Activated CD4-positive, alpha-beta memory T cell treated with anti-CD3 and anti-CD28 coated beads for 36 hours (primary cell): ENCODE results near the gene HARS2. TPM values are rescaled to one million over a fixed set of nuclear protein-coding genes. Genes with fewer than 3 reads are reported as not detected.

Experiments used
- CTCF ChIA-PET: fragments of 350-600 bp; sonication (Branson Sonifier 250); formaldehyde crosslinking; loops from one replicate; lab custom pipeline; 2021; ENCODE audit warnings: antibody characterized with exemption, inconsistent platforms; lab: Charles Lee
- POLR2A ChIA-PET: fragments of 350-600 bp; sonication (Branson Sonifier 250); formaldehyde crosslinking; loops from one replicate; lab custom pipeline; 2021; ENCODE audit warnings: antibody characterized with exemption; lab: Charles Lee
- DNase-seq: peaks from one replicate; pipeline ENCODE4 v3.0.0-alpha.2; 2020
- H3K27ac Mint-ChIP-seq: one replicate; pipeline ENCODE4 v1.8.0; 2021; ENCODE audit warnings: mixed read lengths
- H3K27me3 Mint-ChIP-seq: one replicate; pipeline ENCODE4 v1.8.0; 2021; ENCODE audit warnings: mixed read lengths
- H3K36me3 Mint-ChIP-seq: one replicate; pipeline ENCODE4 v1.8.0; 2021; ENCODE audit warnings: mixed read lengths
- H3K4me1 Mint-ChIP-seq: one replicate; pipeline ENCODE4 v1.8.0; 2021; ENCODE audit warnings: low read depth, mixed read lengths
- H3K4me3 Mint-ChIP-seq: one replicate; pipeline ENCODE4 v1.8.0; 2021; ENCODE audit warnings: mild to moderate bottlenecking, mixed read lengths
- H3K9me3 Mint-ChIP-seq: one replicate; pipeline ENCODE4 v1.8.0; 2021; ENCODE audit warnings: mixed read lengths
- intact Hi-C: fragments of 100-400 bp; cut with micrococcal nuclease; formaldehyde crosslinking; loops from one replicate; pipeline ENCODE4 v1.15.1; 2023
- total RNA-seq, 2 experiments: library from RNA; stranded (reverse); gene quantifications; one replicate each; pipeline ENCODE4 v1.2.3, GENCODE V29; 2021

The HARS2 gene
- total RNA-seq, 2 experiments from 2014 or later: 26.9 to 28.9 TPM

- Mint-ChIP-seq H3K27me3 (no peaks in the 10 kb centered on the region), H3K4me1 (peaks cover 6% of the 10 kb centered on the region), H3K4me3 (no peak overlapping the region), H3K36me3 (peaks cover 62% of the 10 kb centered on the region), H3K9me3 (no peaks in the 10 kb centered on the region), H3K27ac (no peak overlapping the region)
- POLR2A ChIA-PET: interaction anchor here (1.6 kb wide), 1 partner anchor 18 kb away, joined by 4 read pairs; no protein-coding TSS in a partner anchor
- peak; percentile 45 for DNase-seq
- intact Hi-C loops: no loop called here
- CTCF ChIA-PET: no interaction called here
Observed at GRCh38 chr5:140672455-140673186, 18.6 kb upstream of the HARS2 start.

- Mint-ChIP-seq H3K4me1 (no peaks in the 10 kb centered on the region), H3K27me3 (no peaks in the 10 kb centered on the region), H3K9me3 (no peaks in the 10 kb centered on the region), H3K36me3 (peaks cover 63% of the 10 kb centered on the region), H3K4me3 (no peak within 1 kb of the TSS), H3K27ac (peak within 1 kb of the TSS; percentile 14)
- CTCF ChIA-PET: no interaction called here
- POLR2A ChIA-PET: interaction anchor here (1.4 to 1.6 kb wide), 2 partner anchors 17 to 26 kb away, joined by 3 to 4 read pairs; partner anchors contain the start of genes IK and NDUFA2
- no peak for DNase-seq
- intact Hi-C loops: no loop called here
Observed at GRCh38 chr5:140673187-140673976, 17.9 kb upstream of the HARS2 start, which contains the start of gene DND1. TSS of gene DND1 (minus strand) at chr5:140673576. CDS start at chr5:140673542, 34 bp downstream.

GRCh38 chr5:140674211-140674610 lies 17.0 kb upstream of the HARS2 start:
- Mint-ChIP-seq H3K36me3 (peaks cover 61% of the 10 kb centered on the region), H3K27me3 (no peaks in the 10 kb centered on the region), H3K4me1 (no peaks in the 10 kb centered on the region), H3K4me3 (no peak overlapping the region), H3K9me3 (no peaks in the 10 kb centered on the region), H3K27ac (no peak overlapping the region)
- no peak for DNase-seq
- intact Hi-C loops: no loop called here
- CTCF ChIA-PET: interaction anchor here (1.0 kb wide), 1 partner anchor 34 kb away, joined by 3 read pairs; no protein-coding TSS in a partner anchor
- POLR2A ChIA-PET: interaction anchor here (1.4 kb wide), 2 partner anchors 17 to 27 kb away, joined by 3 to 5 read pairs; partner anchors contain the start of genes HARS1, HARS2, IK and NDUFA2

- no peaks in the 10 kb centered on the region for H3K27me3 Mint-ChIP-seq
- peaks cover 60% of the 10 kb centered on the region for H3K36me3 Mint-ChIP-seq
- intact Hi-C loops: no loop called here
- no peaks in the 10 kb centered on the region for H3K9me3 Mint-ChIP-seq
- ChIA-PET POLR2A (interaction anchor here (0.6 to 1.4 kb wide), 3 partner anchors 16 to 100 kb away, joined by 3 to 7 read pairs (median 5); partner anchors contain the start of genes HARS1, HARS2, IK and NDUFA2), CTCF (interaction anchor here (0.9 to 1.0 kb wide), 2 partner anchors 35 to 302 kb away, joined by 3 to 5 read pairs; no protein-coding TSS in a partner anchor)
- no peak overlapping the region for H3K27ac Mint-ChIP-seq
- H3K4me1 Mint-ChIP-seq: no peaks in the 10 kb centered on the region
- DNase-seq: no peak
- no peak overlapping the region for H3K4me3 Mint-ChIP-seq
Observed at GRCh38 chr5:140674629-140675028, 16.6 kb upstream of the HARS2 start.

- intact Hi-C loops: no loop called here
- no peak for DNase-seq
- H3K9me3 Mint-ChIP-seq: no peaks in the 10 kb centered on the region
- POLR2A ChIA-PET: no interaction called here
- H3K27ac Mint-ChIP-seq: no peak overlapping the region
- CTCF ChIA-PET: no interaction called here
- no peak overlapping the region for H3K4me3 Mint-ChIP-seq
- H3K36me3 Mint-ChIP-seq: peaks cover 57% of the 10 kb centered on the region
- no peaks in the 10 kb centered on the region for H3K27me3 Mint-ChIP-seq
- no peaks in the 10 kb centered on the region for H3K4me1 Mint-ChIP-seq
Observed at GRCh38 chr5:140677947-140678346, 13.3 kb upstream of the HARS2 start.

GRCh38 chr5:140678993-140679392 lies 12.3 kb upstream of the HARS2 start:
- Mint-ChIP-seq H3K36me3 (peaks cover 54% of the 10 kb centered on the region), H3K4me1 (no peaks in the 10 kb centered on the region), H3K27me3 (no peaks in the 10 kb centered on the region), H3K9me3 (no peaks in the 10 kb centered on the region), H3K4me3 (no peak overlapping the region), H3K27ac (no peak overlapping the region)
- intact Hi-C loops: no loop called here
- POLR2A ChIA-PET: no interaction called here
- no peak for DNase-seq
- CTCF ChIA-PET: no interaction called here

- CTCF ChIA-PET: interaction anchor here (1.0 to 2.1 kb wide), 4 partner anchors 10 to 288 kb away, joined by 3 to 11 read pairs (median 5); partner anchors contain the start of genes WDR55 and ZMAT2
- H3K4me1 Mint-ChIP-seq: peaks cover 37% of the 10 kb centered on the region
Observed at GRCh38 chr5:140690376-140690932, 801 bp upstream of the HARS2 start.

GRCh38 chr5:140694276-140694675 lies 3.0 kb downstream of the HARS2 start:
- Mint-ChIP-seq H3K27me3 (no peaks in the 10 kb centered on the region), H3K9me3 (no peaks in the 10 kb centered on the region), H3K4me1 (peaks cover 35% of the 10 kb centered on the region), H3K36me3 (peaks cover 50% of the 10 kb centered on the region), H3K27ac (no peak overlapping the region), H3K4me3 (no peak overlapping the region)
- ChIA-PET POLR2A (interaction anchor here (1.0 kb wide), 1 partner anchor 47 kb away, joined by 3 read pairs; the partner anchor contains the start of genes IK and NDUFA2), CTCF (no interaction called here)
- intact Hi-C loops: no loop called here
- DNase-seq: no peak

More at GRCh38 chr5:140690376-140690932, 801 bp upstream of the HARS2 start:
- H3K4me3 Mint-ChIP-seq: peak overlapping the region; percentile 100
- intact Hi-C loops: no loop called here
- POLR2A ChIA-PET: interaction anchor here (0.8 to 2.8 kb wide), 13 partner anchors 11 to 289 kb away, joined by 3 to 23 read pairs (median 6); partner anchors contain the start of genes ANKHD1, DND1, IK and NDUFA2
- H3K36me3 Mint-ChIP-seq: peaks cover 28% of the 10 kb centered on the region
- peak overlapping the region; percentile 99 for H3K27ac Mint-ChIP-seq
- H3K9me3 Mint-ChIP-seq: no peaks in the 10 kb centered on the region
- no peak for DNase-seq
- no peaks in the 10 kb centered on the region for H3K27me3 Mint-ChIP-seq

GRCh38 chr5:140696891-140697492 lies 5.7 kb downstream of the HARS2 start:
- Mint-ChIP-seq H3K4me1 (peaks cover 32% of the 10 kb centered on the region), H3K4me3 (no peak overlapping the region), H3K27me3 (no peaks in the 10 kb centered on the region), H3K36me3 (peaks cover 60% of the 10 kb centered on the region), H3K27ac (no peak overlapping the region), H3K9me3 (no peaks in the 10 kb centered on the region)
- DNase-seq: no peak
- ChIA-PET POLR2A (interaction anchor here (0.6 to 1.0 kb wide), 3 partner anchors 11 to 295 kb away, joined by 3 read pairs; no protein-coding TSS in a partner anchor), CTCF (no interaction called here)
- intact Hi-C loops: no loop called here

GRCh38 chr5:140700177-140701144 lies 9.2 kb downstream of the HARS2 start, which contains the start of gene ZMAT2:
TSS of gene ZMAT2 (plus strand) at chr5:140700447. CDS start at chr5:140700461, 14 bp downstream.
- ChIA-PET POLR2A (interaction anchor here (0.6 to 3.7 kb wide), 5 partner anchors 10 to 205 kb away, joined by 3 to 23 read pairs (median 3); partner anchors contain the start of genes HARS1, HARS2, IK and NDUFA2), CTCF (interaction anchor here (0.6 to 1.3 kb wide), 7 partner anchors 9 to 354 kb away, joined by 3 to 7 read pairs (median 3); partner anchors contain the start of genes EIF4EBP3, HARS1, HARS2 and HBEGF)
- Mint-ChIP-seq H3K9me3 (no peaks in the 10 kb centered on the region), H3K27ac (peak within 1 kb of the TSS; percentile 90), H3K4me1 (peaks cover 28% of the 10 kb centered on the region), H3K27me3 (no peaks in the 10 kb centered on the region), H3K36me3 (peaks cover 71% of the 10 kb centered on the region), H3K4me3 (peak within 1 kb of the TSS; percentile 97)
- peak; percentile 97 for DNase-seq
- intact Hi-C loops: loop anchor here (1.0 to 5.0 kb wide), 6 partner anchors 9 to 622 kb away; partner anchors contain the start of genes ANKHD1, APBB3, HARS1 and HARS2
